D721Med (cell line): ENCODE data around the gene PSME1.

ENCODE experiments used
- DNase-seq: peaks from one replicate; pipeline ENCODE4 v3.0.0; 2011; ENCODE audit warnings: low spot score; ENCODE audit not compliant: insufficient read length
- FAIRE-seq: peaks from 2 replicates; lab custom pipeline; 2011; peaks lifted over from hg19 to GRCh38; lab: Jason Lieb, UNC
- CTCF ChIP-seq: IDR thresholded peaks from 2 replicates; pipeline ENCODE4 v1.5.1; 2012; ENCODE audit warnings: mild to moderate bottlenecking, control low read depth; ENCODE audit not compliant: insufficient read depth; ENCODE audit errors: missing control alignments

PSME1 gene

GRCh38 chr14:24135834-24136683, at the start of gene PSME1:
Gene PSME1, plus strand, starts transcription at chr14:24136194. Its CDS starts 69 bp downstream, at chr14:24136263.
- FAIRE-seq (no peak), DNase-seq (peak; percentile 90)
- no peak for TF ChIP-seq CTCF

GRCh38 chr14:24087004-24087403, 49.0 kb upstream of the PSME1 start:
- TF ChIP-seq CTCF: no peak
- FAIRE-seq (no peak), DNase-seq (no peak)

- FAIRE-seq (no peak), DNase-seq (no peak)
- TF ChIP-seq CTCF: no peak
Measured at GRCh38 chr14:24088095-24088494, 47.9 kb upstream of the PSME1 start.

GRCh38 chr14:24089890-24090289, 46.1 kb upstream of the PSME1 start:
- DNase-seq (no peak), FAIRE-seq (no peak)
- TF ChIP-seq CTCF: no peak

- TF ChIP-seq CTCF: no peak
- FAIRE-seq (no peak), DNase-seq (no peak)
Measured at GRCh38 chr14:24092110-24092504, 43.9 kb upstream of the PSME1 start.

GRCh38 chr14:24092505-24093206, 43.3 kb upstream of the PSME1 start:
- FAIRE-seq: no peak
- no peak for TF ChIP-seq CTCF
- no peak for DNase-seq
